22Rv1 (cell line): ENCODE results near the gene ERVW-1.
"Not testable (repeated sequence)": the region's sequence is repeated elsewhere in the genome, so short reads cannot be mapped to it uniquely, and the experiment has no call there.

Source experiments
- H3K27ac ChIP-seq: fragments of 450-650 bp; 2 replicates; pipeline ENCODE4 v1.5.1; 2017
- ZFX ChIP-seq: fragments of 450-650 bp; IDR thresholded peaks from 2 replicates; pipeline ENCODE4 v1.6.1; 2017; ENCODE audit warnings: antibody characterized with exemption, borderline replicate concordance
- TF ChIP-seq, protein P1 (sequence below): fragments of 450-650 bp; IDR thresholded peaks from 2 replicates; pipeline ENCODE4 v1.5.1; 2017; ENCODE audit warnings: mild to moderate bottlenecking

ERVW-1 gene

DNA sequence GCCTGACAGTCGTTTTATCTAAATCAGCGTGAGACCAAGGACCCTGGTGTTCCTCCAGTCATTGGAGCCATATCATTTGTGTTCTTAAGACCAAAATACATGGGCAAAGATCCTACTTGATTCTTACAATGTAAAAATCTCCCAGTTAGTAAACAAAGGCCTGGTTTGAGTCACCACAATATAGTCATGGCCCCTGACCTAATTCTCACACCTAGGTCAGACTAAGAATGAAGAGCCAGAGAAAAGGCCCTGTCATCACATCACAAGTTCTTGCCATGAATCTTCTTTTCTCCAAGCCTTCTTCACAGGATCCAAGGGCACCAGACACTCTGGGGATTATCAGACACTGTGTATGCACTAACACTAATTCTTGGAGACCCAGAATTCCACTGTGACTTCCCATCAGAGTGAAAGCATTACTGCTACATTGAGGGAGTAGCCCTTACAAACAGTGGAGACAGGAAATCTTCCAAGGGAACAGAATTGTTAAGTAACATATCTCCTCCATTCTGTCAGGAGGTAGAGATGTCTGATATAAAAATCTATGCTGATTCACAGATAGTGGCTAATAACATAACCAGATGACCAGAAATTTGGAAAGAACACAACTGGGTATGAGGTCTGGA, 7.6 kb upstream of the ERVW-1 start:
- no peak overlapping the region for H3K27ac ChIP-seq
- TF ChIP-seq, protein P1, sequence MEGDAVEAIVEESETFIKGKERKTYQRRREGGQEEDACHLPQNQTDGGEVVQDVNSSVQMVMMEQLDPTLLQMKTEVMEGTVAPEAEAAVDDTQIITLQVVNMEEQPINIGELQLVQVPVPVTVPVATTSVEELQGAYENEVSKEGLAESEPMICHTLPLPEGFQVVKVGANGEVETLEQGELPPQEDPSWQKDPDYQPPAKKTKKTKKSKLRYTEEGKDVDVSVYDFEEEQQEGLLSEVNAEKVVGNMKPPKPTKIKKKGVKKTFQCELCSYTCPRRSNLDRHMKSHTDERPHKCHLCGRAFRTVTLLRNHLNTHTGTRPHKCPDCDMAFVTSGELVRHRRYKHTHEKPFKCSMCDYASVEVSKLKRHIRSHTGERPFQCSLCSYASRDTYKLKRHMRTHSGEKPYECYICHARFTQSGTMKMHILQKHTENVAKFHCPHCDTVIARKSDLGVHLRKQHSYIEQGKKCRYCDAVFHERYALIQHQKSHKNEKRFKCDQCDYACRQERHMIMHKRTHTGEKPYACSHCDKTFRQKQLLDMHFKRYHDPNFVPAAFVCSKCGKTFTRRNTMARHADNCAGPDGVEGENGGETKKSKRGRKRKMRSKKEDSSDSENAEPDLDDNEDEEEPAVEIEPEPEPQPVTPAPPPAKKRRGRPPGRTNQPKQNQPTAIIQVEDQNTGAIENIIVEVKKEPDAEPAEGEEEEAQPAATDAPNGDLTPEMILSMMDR = no peak
- TF ChIP-seq ZFX = no peak

DNA sequence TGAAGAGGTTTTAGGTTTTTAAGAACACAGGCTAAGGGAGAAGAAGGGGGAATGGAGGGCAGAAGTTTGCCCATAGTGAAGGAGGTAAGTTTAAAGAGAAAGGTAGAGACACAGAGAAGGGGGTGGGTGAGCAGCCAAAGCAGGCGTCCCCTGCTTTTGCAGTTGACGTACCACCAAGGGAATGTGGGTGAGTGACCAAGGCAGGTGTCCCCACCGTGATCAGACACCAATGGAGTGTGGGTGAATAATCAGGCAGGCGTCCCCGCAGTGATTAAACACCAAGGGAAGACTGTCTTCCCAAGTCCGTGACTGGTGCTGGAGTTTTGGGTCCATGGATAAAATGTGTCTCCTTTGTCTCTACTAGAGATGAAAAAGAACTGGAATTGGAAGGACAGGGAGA, 6.5 kb upstream of the ERVW-1 start:
- not testable (repeated sequence) for H3K27ac ChIP-seq

DNA sequence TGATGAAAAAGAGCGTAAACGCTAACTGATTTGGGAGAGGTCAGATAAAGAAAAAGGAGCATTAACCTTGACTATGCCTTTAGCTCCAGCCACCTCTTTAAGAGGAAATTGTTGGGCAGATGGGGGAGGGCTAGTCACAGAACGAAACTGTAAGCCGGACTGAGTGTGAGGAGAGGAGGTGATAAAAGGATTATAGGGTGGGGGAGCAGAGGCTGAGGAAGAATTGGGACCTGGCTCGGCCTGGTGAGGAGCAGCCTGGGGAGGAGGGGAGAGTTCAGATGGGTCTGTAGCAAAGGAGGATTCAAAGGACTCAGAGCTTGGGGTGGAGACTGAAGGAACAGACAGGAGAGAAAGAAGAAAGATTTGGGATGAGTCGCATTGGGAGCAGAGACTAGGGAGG, 5.9 kb upstream of the ERVW-1 start:
- not testable (repeated sequence) for H3K27ac ChIP-seq

DNA sequence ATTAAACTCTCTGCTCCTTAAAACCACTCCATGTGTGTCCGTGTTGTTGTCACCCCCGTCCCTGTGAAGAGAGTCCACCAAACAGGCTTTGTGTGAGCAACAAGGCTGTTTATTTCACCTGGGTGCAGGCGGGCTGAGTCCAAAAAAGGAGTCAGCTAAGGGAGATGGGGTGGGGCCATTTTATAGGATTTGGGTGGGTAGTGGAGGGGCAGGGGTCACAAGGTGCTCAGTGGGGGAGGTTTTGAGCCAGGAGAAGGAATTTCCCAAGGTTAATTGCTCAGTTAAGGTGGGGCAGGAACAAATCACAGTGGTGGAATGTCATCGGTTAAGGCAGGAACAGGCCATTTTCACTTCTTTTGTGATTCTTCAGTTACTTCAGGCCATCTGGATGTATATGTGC, 1.4 kb upstream of the ERVW-1 start:
- not testable (repeated sequence) for H3K27ac ChIP-seq

DNA sequence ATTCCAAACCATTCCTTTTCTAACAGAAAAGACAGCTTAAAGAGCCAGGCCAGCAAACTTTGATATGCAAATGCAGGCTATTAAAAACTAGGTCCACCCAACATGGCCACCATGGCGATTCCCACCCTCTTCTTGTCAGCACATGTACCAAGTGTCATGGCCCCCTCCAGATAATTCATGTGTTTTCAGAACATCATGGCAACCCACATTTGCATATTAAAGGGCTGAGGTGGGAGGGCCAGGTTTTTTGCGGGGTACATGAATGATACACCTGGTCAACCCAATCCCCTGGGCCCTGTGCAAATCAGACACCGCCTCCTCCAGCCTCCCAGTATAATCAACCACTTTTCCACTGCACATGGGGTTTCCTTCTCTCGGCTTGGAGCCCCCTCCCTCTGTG, 965 bp upstream of the ERVW-1 start:
- no peak for TF ChIP-seq ZFX
- TF ChIP-seq, protein P1 = no peak
- no peak overlapping the region for H3K27ac ChIP-seq

DNA sequence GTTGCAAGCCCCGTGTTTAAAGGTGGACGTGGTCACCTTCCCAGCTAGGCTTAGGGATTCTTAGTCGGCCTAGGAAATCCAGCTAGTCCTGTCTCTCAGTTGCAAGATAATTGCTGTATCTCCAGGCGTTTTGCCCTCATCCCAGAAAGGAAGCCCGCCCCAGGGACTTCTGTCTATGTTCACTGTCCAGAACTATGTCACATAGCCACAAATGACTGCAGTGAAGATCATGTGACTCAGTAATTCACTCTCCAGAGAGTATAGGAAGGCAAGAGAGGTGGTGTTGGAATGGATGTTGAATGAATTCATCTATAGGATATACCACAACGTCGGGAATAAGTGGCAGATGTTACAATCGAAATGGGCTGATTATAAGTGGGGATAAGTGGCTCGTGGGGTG, 349 bp upstream of the ERVW-1 start:
- no peak for TF ChIP-seq ZFX
- TF ChIP-seq, protein P1 = no peak
- no peak overlapping the region for H3K27ac ChIP-seq

DNA sequence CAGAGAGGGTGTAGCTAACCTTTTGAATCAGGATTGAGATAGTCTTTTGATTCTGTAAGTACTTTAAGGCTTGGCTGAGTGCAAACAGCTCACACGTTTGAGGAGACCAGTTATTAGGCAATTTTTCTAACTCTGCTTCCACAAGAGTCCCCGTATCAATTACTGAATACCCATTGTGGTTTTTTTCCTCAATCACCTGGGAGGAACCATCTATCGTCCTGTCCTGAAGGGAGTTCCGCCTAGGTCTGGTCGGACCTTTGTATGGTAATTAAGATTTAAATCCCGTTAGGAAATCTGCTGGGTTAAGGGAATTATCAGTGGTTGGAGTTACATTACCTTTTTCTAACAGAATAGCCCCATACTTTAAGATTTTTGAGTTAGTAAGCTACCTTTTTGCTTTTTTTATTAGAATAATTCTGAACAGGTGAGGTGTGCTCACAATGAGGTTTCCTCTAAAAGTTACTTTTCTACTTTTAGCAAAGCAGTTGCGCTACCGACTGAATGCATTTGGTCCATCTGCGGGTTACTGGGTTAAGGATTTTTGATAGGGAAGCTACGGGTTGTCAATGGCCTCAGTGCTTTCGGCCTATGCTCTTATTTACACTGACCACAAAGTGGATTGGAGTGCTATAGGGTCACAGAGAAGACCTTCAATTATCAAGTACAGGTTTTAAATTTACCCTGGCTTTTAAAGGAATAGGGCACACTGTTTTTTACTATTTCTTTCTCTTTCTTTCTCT, 1.7 kb downstream of the ERVW-1 start:
- H3K27ac ChIP-seq = not testable (repeated sequence)

DNA sequence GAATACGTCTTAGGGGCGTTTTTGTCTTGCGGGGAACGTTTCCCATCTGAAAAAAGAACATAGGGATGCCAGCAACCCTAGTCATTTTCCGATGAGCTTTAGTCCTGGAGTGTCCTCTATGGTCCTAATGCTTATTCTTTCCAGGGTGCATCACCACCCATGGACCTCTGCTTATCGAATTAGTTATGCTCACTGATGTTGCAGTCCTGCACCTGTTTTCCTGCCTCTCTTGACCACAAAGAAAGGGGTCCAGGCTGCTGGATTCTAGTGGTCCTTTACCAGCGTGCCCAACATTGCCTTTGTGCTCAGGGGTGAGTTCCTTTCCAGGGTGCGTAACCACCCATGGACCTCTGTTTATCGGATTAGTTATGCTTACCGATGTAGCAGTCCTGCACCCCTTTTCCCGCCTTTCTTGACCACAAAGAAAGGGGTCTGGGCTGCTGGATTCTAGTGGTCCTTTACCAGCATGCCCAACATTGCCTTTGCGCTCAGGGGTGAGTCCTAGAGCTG, 2.4 kb downstream of the ERVW-1 start:
- H3K27ac ChIP-seq = not testable (repeated sequence)

DNA sequence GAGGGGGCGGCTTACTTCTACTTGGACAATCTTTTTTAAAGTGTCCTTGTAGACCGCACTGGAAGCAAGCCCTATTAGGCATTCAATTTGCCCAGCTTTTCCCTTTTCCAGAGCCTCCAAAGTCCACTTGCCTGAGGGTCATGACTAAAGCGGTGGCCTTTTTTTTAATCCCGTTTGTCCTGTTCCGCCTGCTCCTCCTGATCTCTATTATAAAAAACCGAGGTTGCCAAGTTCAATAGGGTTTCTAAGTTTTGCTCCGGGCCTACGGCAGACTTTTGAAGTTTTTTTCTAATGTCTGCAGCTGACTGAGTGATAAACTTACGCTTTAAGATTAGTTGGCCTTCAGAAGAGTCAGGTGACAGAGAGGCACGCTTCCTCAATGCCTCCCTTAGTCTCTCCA, 3.8 kb downstream of the ERVW-1 start:
- H3K27ac ChIP-seq = peak overlapping the region; percentile 67

DNA sequence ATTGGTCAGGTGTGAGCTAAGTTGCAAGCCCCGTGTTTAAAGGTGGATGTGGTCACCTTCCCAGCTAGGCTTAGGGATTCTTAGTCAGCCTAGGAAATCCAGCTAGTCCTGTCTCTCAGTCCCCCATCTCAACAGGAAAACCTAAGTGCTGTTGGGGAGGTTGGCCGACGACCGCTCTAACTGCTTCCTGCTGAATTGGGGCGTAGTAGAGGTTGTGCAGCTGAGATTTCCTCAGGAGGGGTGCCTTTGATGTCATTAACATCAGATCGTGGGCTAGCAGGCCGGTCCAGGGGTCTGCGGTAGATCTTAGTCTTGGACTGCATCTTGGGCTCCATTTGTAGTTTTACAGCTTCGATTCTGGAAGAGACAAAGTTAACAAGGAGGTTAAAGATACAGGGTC, 9.2 kb downstream of the ERVW-1 start:
- H3K27ac ChIP-seq = not testable (repeated sequence)

DNA sequence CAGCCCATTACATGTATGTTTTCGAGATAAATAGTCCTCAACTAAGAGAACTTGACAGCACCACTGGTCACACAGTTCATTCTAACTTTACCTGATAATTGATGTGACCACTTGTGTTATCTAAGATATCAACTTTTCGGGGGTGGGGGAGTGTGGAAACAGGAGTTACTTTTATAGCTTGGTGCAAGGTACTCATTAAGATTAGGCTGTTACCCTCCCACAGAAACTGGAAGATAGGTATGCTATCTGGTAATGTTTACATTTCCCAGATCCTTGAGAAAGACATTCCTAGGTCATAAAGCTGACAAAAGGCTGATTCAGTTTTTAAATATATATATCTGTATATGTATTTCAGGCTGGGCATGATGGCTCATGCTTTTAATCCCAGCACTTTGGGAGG, 11.1 kb downstream of the ERVW-1 start:
- no peak for TF ChIP-seq ZFX
- TF ChIP-seq, protein P1 = no peak

More for the DNA sequence above, 11.1 kb downstream of the ERVW-1 start:
- H3K27ac ChIP-seq = no peak overlapping the region
